Posterior vena cava (tissue), 2 donors: ENCODE data around the gene INCENP. TPM values are rescaled to one million over a fixed set of nuclear protein-coding genes. Genes with fewer than 3 reads are reported as not detected.
A peak's percentile ranks its signal among the peaks of the same experiment; 100 is the strongest.
"Not testable (repeated sequence)": the region's sequence is repeated elsewhere in the genome, so short reads cannot be mapped to it uniquely, and the experiment has no call there.

Source experiments
- DNase-seq: peaks from one replicate; pipeline ENCODE4 v3.0.0-alpha.2; 2020; ENCODE audit warnings: low spot score
- intact Hi-C, 2 donors: fragments of 100-400 bp; cut with DNase I; formaldehyde crosslinking; loops; one replicate each; pipeline versions ENCODE4 v1.14.1 to v1.14.2; 2022 to 2023
- long read RNA-seq, 2 donors: library from polyadenylated mRNA; unstranded; transcript quantifications; one replicate each; pipeline ENCODE4 v2.0.0, GENCODE V29; 2020 to 2021
- total RNA-seq, 2 donors: library from RNA; stranded (reverse); fragmentation: NEBNext Ultra II Directional; extraction: Animal tissue kit (Norgen Biotek cat#: 25700); gene quantifications; one replicate each; pipeline ENCODE4 v1.2.1, GENCODE V29; 2021
- donor health status: DM: yes; HTN: yes; CAD: no.
- donor health status: DM: yes; HTN: yes; CAD: no.

INCENP gene
- total RNA-seq, result 10 to 100 TPM; 11.8 to 22.4 TPM
- long read RNA-seq, donor 1, result 0 reads
- long read RNA-seq, donor 2, partial matches to known transcripts, result 0 of 1 reads
- long read RNA-seq, donor 2, other reads (novel, unspliced or antisense), result 1 of 1 reads

DNA sequence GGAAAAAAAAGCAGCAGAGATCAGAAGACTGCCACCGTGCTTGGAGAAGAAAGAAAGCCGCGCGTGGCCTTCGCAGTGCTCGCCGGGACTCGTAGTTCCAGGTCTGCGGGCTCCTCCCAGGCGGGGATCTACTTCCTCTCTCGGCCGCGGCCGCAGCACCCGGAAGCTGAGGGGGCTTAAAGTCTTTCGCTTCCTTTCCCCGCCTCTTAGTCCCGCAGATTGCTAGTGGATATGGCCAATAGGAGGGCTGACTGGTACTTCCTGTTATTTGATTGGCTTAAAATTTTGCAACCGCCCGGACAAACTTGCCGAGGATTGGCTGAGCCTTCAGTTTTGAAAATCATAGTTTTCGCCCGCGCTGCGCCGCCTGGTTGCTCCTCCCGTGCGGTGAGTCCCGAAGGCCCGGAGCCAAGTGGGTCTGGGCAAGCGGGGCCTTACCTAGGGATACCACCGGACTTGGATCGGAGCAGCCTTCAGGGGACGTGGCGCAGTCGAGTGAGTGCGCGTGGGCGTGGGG lies at the start of gene INCENP:
INCENP (plus strand) TSS at position 343 of the 517 bp plus-strand sequence. CDS start 4,151 bp downstream, outside the sequence.
- DNase-seq, result peak; percentile 99
- intact Hi-C loops, result no loop called here

- intact Hi-C loops, result no loop called here
- no peak for DNase-seq
Observed at GRCh38 chr11:62075438-62075837, 48.4 kb upstream of the INCENP start.

DNA sequence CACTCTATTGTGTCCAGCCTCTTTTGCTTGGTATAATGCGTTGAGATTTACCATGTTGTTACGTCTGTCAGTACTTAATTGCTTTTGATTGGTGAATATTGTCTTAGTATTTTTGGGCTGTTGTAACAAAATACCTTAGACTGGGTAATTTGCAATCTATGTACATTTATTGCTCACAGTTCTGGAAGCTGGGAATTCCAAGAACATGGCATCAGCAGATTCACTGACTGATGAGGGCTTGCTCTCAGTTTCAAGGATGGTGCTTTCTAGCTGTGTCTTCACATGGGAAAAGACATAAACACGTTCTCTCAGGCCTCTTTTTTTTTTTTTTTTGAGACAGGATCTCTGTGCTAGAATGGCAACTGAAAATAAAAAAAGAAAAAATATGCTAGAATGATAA lies 46.7 kb upstream of the INCENP start:
- intact Hi-C loops, result no loop called here
- DNase-seq, result no peak

DNA sequence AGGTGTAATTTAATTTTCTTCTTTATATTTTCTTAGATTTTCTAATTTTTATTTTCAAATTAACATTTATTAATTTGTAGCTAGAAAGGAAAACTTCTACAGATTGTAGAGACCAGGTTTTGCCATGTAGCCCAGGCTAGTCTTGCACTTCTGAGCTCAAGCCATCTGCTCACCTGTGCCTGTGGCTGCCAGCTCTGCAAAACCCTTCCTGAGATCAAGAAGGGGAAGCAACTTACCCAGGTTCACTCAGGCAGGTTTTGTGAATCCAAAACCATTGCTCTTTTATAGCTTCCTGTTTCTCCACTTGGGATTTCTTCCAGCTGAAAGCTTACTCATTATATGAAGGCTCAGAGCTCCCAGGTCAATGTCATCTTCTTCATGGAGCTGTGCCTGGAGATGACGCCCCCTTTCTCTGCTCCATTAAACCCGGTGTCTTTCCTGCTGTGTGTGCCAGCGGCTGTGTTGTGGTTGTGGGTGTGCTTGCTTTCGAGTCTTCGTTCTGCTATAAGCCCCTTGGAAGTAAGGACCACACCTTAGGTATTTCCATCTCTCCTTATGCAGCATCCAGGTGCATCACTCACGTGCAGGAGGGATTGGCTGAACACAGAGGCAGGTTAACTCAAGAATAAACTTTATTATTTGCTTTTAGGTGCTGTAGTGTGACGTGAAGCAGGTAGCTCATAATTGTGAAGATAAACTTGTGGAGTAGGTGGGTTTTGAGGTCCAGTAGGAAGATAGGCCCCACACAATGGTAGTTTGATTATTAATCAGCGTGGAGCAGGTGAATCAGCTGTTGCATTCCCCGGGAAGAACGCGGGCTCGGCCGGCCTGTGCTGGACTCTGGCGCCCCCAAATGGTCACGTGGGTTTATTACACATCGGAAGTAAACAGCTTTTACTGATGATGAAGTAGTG lies 42.2 kb upstream of the INCENP start:
- intact Hi-C loops, result loop anchor here (5.0 kb wide), 2 partner anchors 129 to 184 kb away; partner anchors contain the start of gene BEST1 (in 1 of the 2)

DNA sequence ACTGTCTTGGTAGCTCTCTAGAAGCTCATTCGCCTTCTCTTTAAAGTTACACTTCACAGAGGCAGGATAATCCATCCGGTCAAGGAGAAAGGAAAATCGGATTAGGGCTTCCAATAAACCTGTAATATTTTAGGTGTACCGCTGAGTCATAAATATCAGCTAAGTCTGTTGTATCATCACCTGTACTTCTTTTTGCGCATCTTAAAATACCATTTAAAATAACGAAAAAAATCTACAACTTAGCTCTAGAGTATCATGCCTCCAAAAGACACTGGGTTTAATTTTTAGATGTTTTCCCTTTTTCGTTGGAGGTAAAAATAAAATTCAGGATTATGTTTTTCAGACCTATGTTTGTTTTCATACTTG lies 41.5 kb upstream of the INCENP start:
- no peak for DNase-seq
- intact Hi-C loops, result loop anchor here (5.0 kb wide), 2 partner anchors 130 to 185 kb away; partner anchors contain the start of gene BEST1 (in 1 of the 2)

More for the DNA sequence above, 42.2 kb upstream of the INCENP start:
- peak; percentile 92 for DNase-seq

- intact Hi-C loops, result loop anchor here (5.0 kb wide), 2 partner anchors 132 to 188 kb away; partner anchors contain the start of gene BEST1 (in 1 of the 2)
- not testable (repeated sequence) for DNase-seq
Observed at GRCh38 chr11:62084801-62085200, 39.0 kb upstream of the INCENP start.

GRCh38 chr11:62087694-62088093 lies 36.1 kb upstream of the INCENP start:
- intact Hi-C loops, result no loop called here
- no peak for DNase-seq

- intact Hi-C loops, result no loop called here
- no peak for DNase-seq
Observed at GRCh38 chr11:62088331-62088933, 35.4 kb upstream of the INCENP start.

- intact Hi-C loops, result loop anchor here in 1 of 2 donors (10.0 kb wide), 2 partner anchors 198 to 308 kb away; partner anchors contain the start of genes FEN1 and TMEM258
Observed at GRCh38 chr11:62103141-62103540, 20.7 kb upstream of the INCENP start.

DNA sequence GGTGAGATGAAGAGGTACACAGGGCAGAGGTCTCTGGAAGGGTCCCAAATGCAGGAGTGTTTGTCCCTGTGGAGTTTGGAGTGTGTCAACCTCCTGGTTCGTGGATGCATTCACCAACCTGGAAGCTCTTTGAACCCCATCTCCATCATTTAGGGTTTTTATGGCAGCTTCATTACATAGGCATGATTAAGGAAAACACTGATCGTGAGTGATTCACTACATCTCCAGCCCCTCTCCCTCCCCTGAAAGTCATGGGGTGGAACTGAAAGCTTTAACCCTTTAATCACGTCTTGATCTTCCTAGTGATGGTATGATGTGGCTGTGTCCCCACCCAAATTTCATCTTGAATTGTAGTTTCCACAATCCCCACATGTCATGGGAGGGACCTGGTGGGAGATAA lies 19.8 kb upstream of the INCENP start:
- DNase-seq, result no peak
- intact Hi-C loops, result loop anchor here in 1 of 2 donors (10.0 kb wide), 2 partner anchors 199 to 309 kb away; partner anchors contain the start of genes FEN1 and TMEM258

More at GRCh38 chr11:62103141-62103540, 20.7 kb upstream of the INCENP start:
- DNase-seq, result no peak

GRCh38 chr11:62104816-62105653 lies 18.8 kb upstream of the INCENP start:
- intact Hi-C loops, result loop anchor here (5.0 to 10.0 kb wide), 4 partner anchors 200 to 313 kb away; partner anchors contain the start of genes FEN1 (in 2 of the 2) and TMEM258 (in 2 of the 2)
- no peak for DNase-seq

DNA sequence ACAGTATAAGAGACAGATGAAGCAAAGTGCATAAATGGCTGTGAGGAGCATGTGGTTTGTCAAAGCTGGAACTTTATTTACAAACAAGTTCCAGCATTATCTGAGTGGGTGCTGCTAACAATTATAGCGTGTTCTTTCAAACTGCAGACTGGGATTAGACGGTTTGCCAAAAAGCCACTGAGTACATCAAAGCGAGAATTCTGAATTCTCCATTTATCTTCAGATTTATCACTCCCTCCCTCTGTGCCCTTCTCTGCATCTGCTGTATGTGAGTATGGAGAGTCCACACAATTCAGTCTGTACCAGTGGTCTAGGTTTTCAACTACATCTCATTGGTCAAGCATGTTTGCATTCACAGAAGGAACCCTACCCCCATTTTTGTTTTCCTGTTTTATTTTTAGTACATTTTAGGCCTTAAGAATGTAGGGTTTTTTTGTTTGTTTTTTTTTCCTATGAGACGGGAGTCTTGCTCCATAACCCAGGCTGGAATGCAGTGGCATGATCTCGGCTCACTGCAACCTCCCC lies 18.1 kb upstream of the INCENP start:
- DNase-seq, result no peak
- intact Hi-C loops, result loop anchor here (5.0 to 10.0 kb wide), 4 partner anchors 201 to 313 kb away; partner anchors contain the start of genes FEN1 (in 2 of the 2) and TMEM258 (in 2 of the 2)

DNA sequence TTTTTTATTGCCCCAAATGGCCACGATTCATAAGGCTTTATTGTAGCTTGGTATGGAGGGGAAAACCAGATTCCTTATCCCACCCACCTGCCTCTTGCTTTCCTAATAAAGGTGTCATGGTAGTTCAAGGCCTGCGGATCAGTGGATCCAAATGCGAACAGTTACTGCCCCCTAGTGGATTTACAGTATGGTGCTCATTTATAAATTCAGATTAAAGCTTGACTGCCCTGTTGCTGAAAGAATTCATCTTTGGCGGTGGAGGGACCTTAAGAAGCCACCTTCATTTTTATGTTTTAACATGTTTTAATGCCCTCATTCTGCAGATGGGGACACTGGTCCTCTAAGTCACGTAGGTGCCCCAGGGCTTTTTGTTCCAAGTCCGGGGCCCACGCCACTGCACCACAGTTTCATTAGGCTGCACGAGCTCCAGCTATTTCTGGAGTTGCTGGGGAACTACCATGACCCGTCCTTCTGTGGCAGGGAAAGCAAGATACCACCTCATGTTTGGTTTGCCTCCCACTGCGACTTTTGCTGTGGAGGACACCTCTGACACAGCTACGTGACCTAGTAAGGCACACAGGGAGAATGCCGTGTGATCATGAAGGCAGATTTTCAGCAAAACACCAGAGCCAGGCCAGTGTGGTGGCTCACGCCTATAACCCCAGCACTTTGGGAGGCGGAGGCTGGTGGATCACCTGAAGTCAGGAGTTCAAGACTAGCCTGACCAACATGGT lies 15.6 kb upstream of the INCENP start:
- DNase-seq, result no peak
- intact Hi-C loops, result loop anchor here (2.0 to 10.0 kb wide), 5 partner anchors 203 to 316 kb away; partner anchors contain the start of genes FEN1 (in 2 of the 2) and TMEM258 (in 2 of the 2)

DNA sequence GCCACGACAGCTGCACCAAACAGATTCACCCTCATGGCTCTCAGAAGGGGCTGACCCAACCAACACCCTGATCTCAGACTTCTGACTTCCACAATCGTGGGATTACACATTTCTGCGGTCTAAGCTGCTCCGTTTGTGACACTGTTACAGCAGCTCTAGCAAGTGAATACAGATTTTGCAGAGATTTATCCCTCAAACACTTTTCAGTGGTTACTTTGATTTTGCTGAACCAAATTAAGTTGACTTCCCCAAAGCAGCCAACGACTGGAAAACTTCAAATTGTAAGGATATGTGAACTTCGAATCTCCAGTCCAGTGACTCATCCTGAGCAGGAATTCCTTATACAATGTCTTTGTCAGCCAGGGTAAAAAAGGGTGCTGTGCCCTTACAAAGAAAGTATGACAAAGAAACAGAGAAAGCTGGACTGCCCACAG lies 14.8 kb upstream of the INCENP start:
- no peak for DNase-seq
- intact Hi-C loops, result loop anchor here (2.0 to 10.0 kb wide), 5 partner anchors 204 to 317 kb away; partner anchors contain the start of genes FEN1 (in 2 of the 2) and TMEM258 (in 2 of the 2)

DNA sequence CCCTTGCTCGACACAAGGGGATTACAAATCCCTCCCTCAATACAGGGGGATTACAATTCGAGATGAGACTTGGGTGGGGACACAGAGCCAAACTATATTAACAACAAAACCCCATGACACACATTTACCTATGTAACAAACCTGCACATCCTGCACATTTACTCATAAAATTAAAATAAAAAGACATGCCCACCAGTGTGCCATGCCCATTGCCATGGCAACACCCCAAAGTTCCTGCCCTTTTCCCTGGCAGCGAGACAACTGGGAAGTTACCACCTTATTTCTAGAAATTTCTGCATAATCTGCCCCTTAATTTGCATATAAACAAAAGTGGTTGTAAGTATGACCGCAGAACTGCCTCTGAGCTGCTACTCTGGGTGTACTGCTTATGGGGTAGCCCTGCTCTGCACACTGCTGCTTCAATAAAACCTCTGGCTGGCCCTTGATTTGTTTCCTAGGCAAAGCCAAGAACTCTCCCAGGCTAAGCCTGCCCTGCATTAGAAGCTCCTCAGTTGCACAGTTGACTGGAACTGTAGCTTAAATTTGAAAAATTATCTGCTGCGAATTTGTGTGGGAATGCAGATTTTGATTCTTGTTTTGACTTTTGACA lies 8.6 kb upstream of the INCENP start:
- DNase-seq, result no peak
- intact Hi-C loops, result no loop called here

GRCh38 chr11:62116451-62116850 lies 7.4 kb upstream of the INCENP start:
- intact Hi-C loops, result no loop called here
- DNase-seq, result no peak

- no peak for DNase-seq
- intact Hi-C loops, result no loop called here
Observed at GRCh38 chr11:62119569-62119968, 4.2 kb upstream of the INCENP start.
